ENCODE results near the gene RFX1. TPM values are rescaled to one million over a fixed set of nuclear protein-coding genes. Genes with fewer than 3 reads are reported as not detected.

Gene RFX1
- total and polyA plus RNA-seq, 8 donors, result 0.58 to 27.2 (median 3.3) TPM

- TF ChIP-seq POLR2AphosphoS5 (IDR thresholded peaks at IDR 0.05) (no peak), CTCF (IDR thresholded peaks at IDR 0.05) (peak in 2 of 7 experiments; percentile 12 to 23), POLR2A (IDR thresholded peaks at IDR 0.05) (no peak), EP300 (IDR thresholded peaks at IDR 0.05) (no peak)
- Histone ChIP-seq H3K4me1 (peaks cover 0 to 11% (median 2%) of the 10 kb centered on the region in 4 donors), H3K27me3 (no peaks in the 10 kb centered on the region), H3K36me3 (peaks cover 63 to 100% (median 99%) of the 10 kb centered on the region in 4 donors), H3K4me3 (no peak overlapping the region), H3K27ac (no peak overlapping the region), H3K9me3 (no peaks in the 10 kb centered on the region)
- no peak for DNase-seq
- intact Hi-C loops (cut with DNase I; ENCODE audit: low total_unique reads), result no loop called here
- 82 to 85% (median 84%) methylated on average over 20 to 27 of the region's 27 CpGs for WGBS, 5 donors
Observed at GRCh38 chr19:13959962-13960862, 45.9 kb downstream of the RFX1 start.

GRCh38 chr19:13959141-13959961 is 46.8 kb downstream of the RFX1 start:
- no peak for DNase-seq
- TF ChIP-seq CTCF (IDR thresholded peaks at IDR 0.05) (no peak), EP300 (IDR thresholded peaks at IDR 0.05) (no peak), POLR2A (IDR thresholded peaks at IDR 0.05) (no peak), POLR2AphosphoS5 (IDR thresholded peaks at IDR 0.05) (no peak)
- intact Hi-C loops (cut with DNase I; ENCODE audit: low total_unique reads), result no loop called here
- no peaks in the 10 kb centered on the region for H3K27me3 ChIP-seq
- H3K4me3 ChIP-seq, result no peak overlapping the region
- peaks cover 0 to 11% (median 2%) of the 10 kb centered on the region in 4 donors for H3K4me1 ChIP-seq
- H3K9me3 ChIP-seq, result no peaks in the 10 kb centered on the region
- H3K27ac ChIP-seq, result no peak overlapping the region
- peaks cover 63 to 100% (median 99%) of the 10 kb centered on the region in 4 donors for H3K36me3 ChIP-seq
- WGBS, 5 donors, result 82 to 88% (median 86%) methylated on average over 38 to 41 of the region's 41 CpGs

- WGBS, 5 donors, result 73 to 85% (median 78%) methylated on average over 9 to 12 of the region's 12 CpGs
- Histone ChIP-seq H3K36me3 (peaks cover 63 to 90% (median 89%) of the 10 kb centered on the region in 4 donors), H3K27me3 (no peaks in the 10 kb centered on the region), H3K27ac (no peak overlapping the region), H3K9me3 (no peaks in the 10 kb centered on the region), H3K4me1 (peaks cover 9 to 23% (median 14%) of the 10 kb centered on the region in 4 donors), H3K4me3 (no peak overlapping the region)
- DNase-seq, result no peak
- TF ChIP-seq EP300 (IDR thresholded peaks at IDR 0.05) (no peak), POLR2AphosphoS5 (IDR thresholded peaks at IDR 0.05) (no peak), CTCF (IDR thresholded peaks at IDR 0.05) (no peak), POLR2A (IDR thresholded peaks at IDR 0.05) (no peak)
- intact Hi-C loops (cut with DNase I; ENCODE audit: low total_unique reads), result no loop called here
Observed at GRCh38 chr19:13958043-13958442, 48.1 kb downstream of the RFX1 start.

GRCh38 chr19:13957051-13957450 is 49.1 kb downstream of the RFX1 start:
- no peak for TF ChIP-seq POLR2A (IDR thresholded peaks at IDR 0.05)
- no peak for TF ChIP-seq CTCF (IDR thresholded peaks at IDR 0.05)
- TF ChIP-seq POLR2AphosphoS5 (IDR thresholded peaks at IDR 0.05), result no peak
- Histone ChIP-seq H3K27me3 (no peaks in the 10 kb centered on the region), H3K4me1 (peaks cover 11 to 18% (median 17%) of the 10 kb centered on the region in 4 donors), H3K36me3 (peaks cover 60 to 80% (median 79%) of the 10 kb centered on the region in 4 donors), H3K4me3 (no peak overlapping the region), H3K9me3 (no peaks in the 10 kb centered on the region), H3K27ac (no peak overlapping the region)
- DNase-seq, result no peak
- intact Hi-C loops (cut with DNase I; ENCODE audit: low total_unique reads), result no loop called here
- WGBS, 5 donors, result 74 to 87% (median 81%) methylated on average over 4 to 8 of the region's 8 CpGs
